NAMALWA (cell line): ENCODE data around the gene DPH7.
"Not testable (repeated sequence)": the region's sequence is repeated elsewhere in the genome, so short reads cannot be mapped to it uniquely, and the experiment has no call there.

ENCODE experiments used
- DNase-seq: peaks from one replicate; pipeline ENCODE4 v3.0.0-alpha.2; 2015; ENCODE audit warnings: low spot score

Gene DPH7

GRCh38 chr9:137606005-137606621 lies 27.4 kb upstream of the DPH7 start:
- no peak for DNase-seq

DNA sequence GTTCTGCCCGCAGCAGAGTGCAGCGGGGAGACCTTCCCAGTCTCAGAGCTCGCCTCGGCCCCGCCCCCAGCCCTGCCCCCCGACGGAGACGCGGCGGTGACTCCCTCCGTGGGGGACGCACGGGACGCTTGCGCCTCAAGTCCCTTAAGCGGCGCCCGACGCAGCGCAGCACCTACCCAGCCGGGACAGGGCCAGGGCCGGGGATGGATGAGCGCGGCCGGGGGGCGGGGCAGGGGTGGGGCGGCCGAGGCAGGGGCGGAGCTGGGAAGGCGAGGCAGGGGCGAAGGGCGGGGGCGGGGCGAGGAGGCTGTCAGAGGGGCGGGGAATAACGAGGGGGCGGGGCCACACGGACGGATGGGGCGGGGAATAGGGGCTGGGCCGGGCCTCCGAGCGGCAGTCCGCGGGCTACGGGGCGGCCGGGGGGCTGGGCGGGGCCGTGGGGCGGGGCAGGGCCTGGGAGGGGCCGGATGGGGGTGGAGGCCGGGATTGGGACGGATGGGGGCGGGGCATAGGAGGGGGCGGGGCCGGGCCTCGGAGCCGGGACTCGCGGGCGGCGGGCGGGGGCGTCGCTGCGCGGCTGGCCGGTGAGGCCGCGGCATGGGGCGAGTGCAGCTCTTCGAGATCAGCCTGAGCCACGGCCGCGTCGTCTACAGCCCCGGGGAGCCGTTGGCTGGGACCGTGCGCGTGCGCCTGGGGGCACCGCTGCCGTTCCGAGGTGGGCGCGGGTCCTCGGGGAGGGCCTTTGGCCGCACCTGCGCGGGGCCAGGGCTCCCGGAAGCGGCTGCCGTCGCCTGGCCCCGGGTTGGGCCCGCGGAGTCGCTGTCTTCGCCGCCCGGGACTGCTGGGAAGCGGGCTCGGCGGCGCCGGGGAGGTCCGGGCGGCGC lies 26.6 kb upstream of the DPH7 start, which contains the start of gene ARRDC1:
TSS of gene ARRDC1 (plus strand) at position 566 of the 884 bp plus-strand sequence. CDS start at position 598, 32 bp downstream.
- DNase-seq, result peak; percentile 95

- no peak for DNase-seq
Observed at GRCh38 chr9:137604345-137605086, 25.8 kb upstream of the DPH7 start.

DNA sequence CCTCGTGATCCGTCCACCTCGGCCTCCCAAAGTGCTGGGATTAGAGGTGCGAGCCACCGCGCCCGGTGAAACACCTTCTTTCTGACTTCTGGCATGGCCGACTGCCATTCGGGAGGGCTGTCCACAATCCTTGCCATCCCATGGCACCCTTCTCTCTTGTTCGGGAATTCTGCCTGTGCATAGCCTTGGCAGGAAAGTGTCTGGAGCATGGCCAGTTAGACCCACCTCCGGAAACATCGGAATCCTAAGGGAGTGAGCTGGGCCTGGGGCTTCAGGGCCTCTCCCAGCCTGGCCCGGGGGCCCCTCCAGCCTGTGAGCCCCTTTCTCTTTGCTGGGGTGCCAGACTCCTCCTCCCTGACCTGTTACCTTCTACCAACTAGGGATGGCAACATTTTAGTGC lies 25.2 kb upstream of the DPH7 start:
- no peak for DNase-seq

DNA sequence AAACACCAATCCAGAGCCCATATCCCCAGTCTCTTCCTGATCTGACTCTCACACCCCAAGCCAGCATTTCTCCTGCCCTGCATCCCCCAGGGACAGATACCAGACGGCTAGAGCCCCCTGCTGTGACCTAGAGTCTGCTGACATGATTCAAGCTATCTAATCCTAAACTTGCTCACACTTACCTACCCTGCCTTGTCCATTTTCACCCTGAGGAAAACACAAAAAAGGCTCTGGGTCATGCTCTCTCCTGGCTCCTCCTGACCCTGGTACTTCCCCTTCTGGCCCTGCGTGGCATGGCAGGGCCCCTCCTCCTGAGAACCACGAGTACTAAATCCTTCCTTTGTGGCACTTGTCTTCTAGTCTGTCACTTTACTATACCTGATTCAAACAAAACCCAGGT lies 23.9 kb upstream of the DPH7 start:
- DNase-seq, result peak; percentile 57

DNA sequence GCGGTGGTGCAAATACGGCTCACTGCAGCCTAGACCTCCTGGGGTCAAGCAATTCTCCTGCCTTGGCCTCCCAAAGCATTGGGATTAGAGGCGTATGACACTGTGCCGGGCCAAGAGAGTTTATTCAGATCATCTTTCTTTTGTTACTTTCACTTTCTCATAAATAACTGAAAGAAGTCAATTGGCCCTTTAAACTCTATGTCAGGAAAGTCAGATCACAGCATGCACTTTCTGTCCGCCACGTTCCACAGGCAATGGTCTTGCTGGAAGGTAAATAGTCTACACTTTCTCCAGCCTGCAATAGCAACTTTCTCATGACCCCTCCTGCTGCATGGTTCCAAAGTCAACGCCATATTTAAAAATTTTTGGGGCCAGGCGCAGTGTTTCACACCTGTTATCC lies 20.2 kb upstream of the DPH7 start:
- DNase-seq, result no peak

DNA sequence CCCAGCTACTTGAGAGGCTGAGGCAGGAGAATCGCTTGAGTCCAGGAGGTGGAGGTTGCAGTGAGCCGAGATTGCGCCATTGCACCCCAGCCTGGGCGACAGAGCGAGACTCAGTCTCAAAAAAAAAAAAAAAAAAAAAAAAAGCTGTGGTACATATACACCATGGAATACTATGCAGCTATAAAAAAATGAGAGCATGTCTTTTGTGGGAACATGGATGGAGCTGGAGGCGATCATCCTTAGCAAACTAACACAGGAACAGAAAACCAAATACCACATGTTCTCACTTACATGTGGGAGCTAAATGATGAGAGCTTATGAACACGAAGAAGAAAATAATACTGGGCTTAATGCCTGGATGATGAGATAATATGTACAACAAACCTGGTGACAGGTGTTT lies 17.9 kb upstream of the DPH7 start:
- not testable (repeated sequence) for DNase-seq

DNA sequence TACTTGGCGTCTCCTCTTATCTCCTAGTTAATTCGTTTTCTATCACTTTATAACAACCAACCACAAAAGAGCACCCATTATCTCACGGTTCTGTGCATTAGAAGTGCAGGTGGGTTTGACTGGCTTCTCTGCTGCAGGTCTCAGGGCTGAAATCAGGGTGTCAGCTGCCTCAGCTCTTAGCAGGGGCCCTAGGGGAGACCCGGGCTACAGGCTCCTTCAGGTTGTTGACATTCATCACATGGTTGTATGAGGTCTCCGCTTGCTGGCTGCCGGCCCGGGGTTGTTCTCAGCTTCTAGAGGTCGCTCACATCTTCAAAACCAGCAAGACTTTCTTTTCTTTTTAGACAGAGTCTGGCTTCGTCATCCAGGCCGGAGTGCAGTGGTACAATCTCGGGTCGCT lies 14.5 kb upstream of the DPH7 start:
- no peak for DNase-seq

DNA sequence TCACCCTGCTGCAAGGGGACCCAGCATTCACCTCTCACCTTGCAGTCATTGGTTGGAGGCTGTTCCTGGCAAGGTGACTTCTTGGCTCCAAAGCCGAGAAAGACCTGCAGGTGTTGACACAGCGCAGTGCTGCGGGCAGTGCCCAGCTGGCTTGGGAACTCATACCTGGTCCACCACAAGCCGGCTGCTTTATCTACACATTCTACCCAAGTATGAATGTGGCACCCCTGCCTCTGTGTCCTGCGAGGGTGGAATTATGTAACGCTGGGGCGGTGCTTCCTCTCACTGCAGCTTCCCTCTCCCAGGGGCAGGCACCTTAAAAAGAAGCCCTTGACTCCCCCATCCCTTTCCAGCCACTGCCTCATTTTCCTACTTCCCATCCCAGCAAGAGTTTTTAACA lies 14.0 kb upstream of the DPH7 start:
- DNase-seq, result no peak

DNA sequence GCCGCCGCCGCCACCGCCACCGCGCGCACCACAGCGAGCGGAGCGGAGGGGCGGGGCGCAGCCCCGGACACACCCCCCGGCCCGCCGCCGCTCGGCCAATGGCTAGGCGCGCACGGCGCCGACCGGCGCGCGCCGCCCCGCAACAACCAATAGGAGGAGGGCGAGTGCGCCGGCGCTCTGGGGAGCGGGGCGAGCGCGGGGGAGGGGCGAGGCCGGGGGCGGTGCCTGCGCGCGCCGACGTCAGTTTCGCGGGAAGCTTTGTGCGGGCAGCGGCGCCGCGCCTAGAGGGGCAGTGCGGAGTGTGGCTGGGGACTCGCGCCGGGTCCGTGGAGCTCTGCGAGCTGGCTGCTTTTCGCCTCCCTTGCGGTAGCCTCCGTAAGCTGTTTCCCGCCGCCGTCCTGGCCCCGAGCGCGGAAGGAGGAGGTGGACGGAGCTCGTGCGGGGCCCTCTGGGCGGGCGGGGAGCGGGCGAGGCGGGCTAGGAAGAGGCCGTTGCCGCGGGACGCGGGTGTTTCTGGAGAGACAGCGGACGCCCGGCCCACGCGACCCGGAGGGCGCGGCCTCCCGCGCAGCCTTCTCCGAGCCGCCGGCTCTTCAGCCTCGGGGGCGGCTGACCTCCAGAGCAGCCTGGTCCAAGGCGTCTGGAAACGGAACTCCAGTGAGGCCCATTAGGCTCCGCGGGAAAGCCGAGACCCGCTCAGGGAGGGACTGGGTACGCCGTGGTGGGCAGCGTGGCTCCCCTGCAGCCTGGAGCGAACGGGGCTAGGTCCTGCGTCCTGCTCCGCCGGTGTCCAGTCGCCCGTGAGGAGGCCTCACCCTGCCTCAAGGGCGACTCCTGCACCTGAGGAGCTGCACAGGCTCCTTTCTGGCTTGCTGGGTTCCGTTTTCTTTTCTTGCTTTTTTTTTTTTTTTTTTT lies 12.0 kb upstream of the DPH7 start, which contains the start of gene ZMYND19:
TSS of gene ZMYND19 (minus strand) at position 44 of the 915 bp plus-strand sequence. CDS start 249 bp downstream, outside the sequence.
- peak; percentile 92 for DNase-seq

DNA sequence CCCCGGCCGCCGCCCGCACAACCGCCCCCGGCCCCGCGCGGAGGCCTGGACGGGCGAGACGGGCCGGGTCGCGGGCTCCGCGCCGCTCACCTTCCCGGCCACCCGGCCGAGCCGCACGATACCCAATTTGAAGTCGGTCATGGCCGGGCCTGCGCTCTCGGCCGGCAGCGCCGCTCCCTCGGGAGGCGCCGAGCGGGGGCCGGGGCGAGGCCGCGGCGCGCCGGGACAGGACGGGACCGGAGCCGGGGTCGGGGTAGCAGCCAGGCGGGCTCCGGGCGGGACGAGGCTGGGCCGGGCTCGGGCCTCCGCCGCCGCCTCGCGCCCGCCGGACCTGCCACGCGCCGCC lies 11.4 kb upstream of the DPH7 start:
- DNase-seq, result no peak

GRCh38 chr9:137589441-137590122 lies 10.9 kb upstream of the DPH7 start:
- peak; percentile 47 for DNase-seq

GRCh38 chr9:137588891-137589290 lies 10.2 kb upstream of the DPH7 start:
- no peak for DNase-seq

GRCh38 chr9:137588311-137588710 lies 9.6 kb upstream of the DPH7 start:
- DNase-seq, result no peak

GRCh38 chr9:137586854-137587253 lies 8.1 kb upstream of the DPH7 start:
- no peak for DNase-seq

- no peak for DNase-seq
Observed at GRCh38 chr9:137583957-137584356, 5.2 kb upstream of the DPH7 start.

DNA sequence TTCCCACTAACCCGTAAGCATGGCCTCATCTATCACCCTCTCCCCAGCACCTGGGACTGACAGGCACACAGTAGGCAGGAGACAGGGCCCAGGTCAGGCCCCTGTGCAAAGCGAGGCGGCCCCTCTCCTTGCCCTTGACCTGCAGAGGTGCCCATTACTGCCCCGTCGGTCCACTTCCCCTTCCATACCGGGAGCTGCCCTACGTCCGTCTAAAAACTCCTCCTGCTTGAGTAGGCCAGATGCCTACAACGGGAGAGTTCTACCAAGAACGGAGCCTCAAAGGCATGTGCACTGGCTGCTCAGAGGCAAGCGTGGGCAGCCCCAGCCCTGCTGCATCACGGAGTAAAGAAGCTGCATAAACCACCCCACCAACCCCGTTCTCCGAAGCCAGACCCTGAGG lies 4.6 kb upstream of the DPH7 start:
- DNase-seq, result no peak

- peak; percentile 64 for DNase-seq
Observed at GRCh38 chr9:137582286-137582860, 3.6 kb upstream of the DPH7 start.

DNA sequence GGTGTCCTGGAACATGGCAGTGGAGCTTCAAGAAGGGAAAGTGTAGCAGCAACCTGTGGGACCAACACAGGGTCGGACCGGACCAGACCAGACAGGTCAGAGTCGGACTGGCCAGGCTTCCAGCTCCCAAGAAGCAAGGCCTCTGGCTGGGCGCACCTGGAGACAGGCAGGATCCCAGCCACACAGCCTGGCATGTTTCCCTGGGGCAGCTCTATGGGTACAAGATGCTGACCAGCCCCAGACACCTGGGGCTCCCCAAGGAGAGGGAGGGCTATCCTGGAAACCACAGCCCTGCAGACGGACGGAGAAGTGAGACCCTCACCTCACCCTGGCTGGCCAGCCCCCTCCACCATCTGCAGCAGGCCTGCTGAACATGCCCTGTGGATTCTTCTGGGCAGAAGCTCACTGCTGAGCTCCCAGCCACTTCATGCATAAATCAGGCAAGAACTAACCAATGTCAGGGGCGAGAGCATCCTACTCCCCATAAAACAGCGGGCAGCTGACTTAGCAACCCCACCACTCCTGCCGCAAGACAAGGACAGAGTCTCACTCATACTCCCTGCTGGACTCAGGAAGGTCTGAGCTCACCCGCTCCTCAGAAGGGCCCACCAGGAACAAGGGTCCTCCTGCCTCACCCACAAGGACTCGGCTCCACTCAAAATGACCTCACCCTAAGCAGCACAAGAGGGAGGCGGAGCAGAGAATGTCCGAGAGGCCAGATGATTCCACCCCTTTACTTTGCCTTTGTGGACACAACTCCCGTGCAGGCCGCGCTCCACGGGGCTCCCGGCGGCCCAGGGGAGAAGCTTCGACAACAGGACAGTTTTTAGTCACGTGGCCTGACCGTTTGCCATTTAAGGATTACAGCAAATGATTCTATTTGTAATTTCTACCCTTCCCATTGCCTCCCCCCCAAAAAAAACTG lies 2.9 kb upstream of the DPH7 start:
- DNase-seq, result no peak

GRCh38 chr9:137580954-137581322 lies 2.2 kb upstream of the DPH7 start:
- no peak for DNase-seq
